WTC11 (cell line): ENCODE results near the gene PTGS1. TPM values are rescaled to one million over a fixed set of nuclear protein-coding genes. Genes with fewer than 3 reads are reported as not detected.

Experiments used
- AFF4 ChIP-seq: sonication (generic); formaldehyde crosslinking; IDR thresholded peaks from 2 replicates; pipeline ENCODE4 v1.8.1; 2023; ENCODE audit warnings: mild to moderate bottlenecking, missing genetic modification reagents, borderline replicate concordance
- ATF1 ChIP-seq: sonication (generic); formaldehyde crosslinking; IDR thresholded peaks from 2 replicates; pipeline ENCODE4 v1.8.1; 2023; ENCODE audit warnings: mild to moderate bottlenecking, moderate library complexity, missing genetic modification reagents
- CBFB ChIP-seq: sonication (generic); formaldehyde crosslinking; IDR thresholded peaks from 2 replicates; pipeline ENCODE4 v1.8.1; 2022; ENCODE audit warnings: mild to moderate bottlenecking, low read depth, missing genetic modification reagents
- E2F4 ChIP-seq: sonication (generic); formaldehyde crosslinking; IDR thresholded peaks from 2 replicates; pipeline ENCODE4 v1.8.1; 2022; ENCODE audit warnings: low read depth, mild to moderate bottlenecking, moderate library complexity, missing genetic modification reagents, borderline replicate concordance
- ELF4 ChIP-seq: sonication (generic); formaldehyde crosslinking; IDR thresholded peaks from 2 replicates; pipeline ENCODE4 v1.8.1; 2022; ENCODE audit warnings: low read depth, mild to moderate bottlenecking, moderate library complexity, missing genetic modification reagents
- ETV6 ChIP-seq: sonication (generic); formaldehyde crosslinking; IDR thresholded peaks from 2 replicates; pipeline ENCODE4 v1.8.1; 2022; ENCODE audit warnings: mild to moderate bottlenecking, missing genetic modification reagents
- FOXJ3 ChIP-seq: sonication (generic); formaldehyde crosslinking; IDR thresholded peaks from 2 replicates; pipeline ENCODE4 v1.9.0; 2021; ENCODE audit warnings: missing genetic modification reagents, mild to moderate bottlenecking, borderline replicate concordance
- FOXK1 ChIP-seq: sonication (generic); formaldehyde crosslinking; IDR thresholded peaks from 2 replicates; pipeline ENCODE4 v1.8.0; 2022; ENCODE audit warnings: mild to moderate bottlenecking, moderate library complexity, missing genetic modification reagents
- GABPB1 ChIP-seq: sonication (generic); formaldehyde crosslinking; IDR thresholded peaks from 2 replicates; pipeline ENCODE4 v1.8.1; 2023; ENCODE audit warnings: mild to moderate bottlenecking, missing genetic modification reagents
- MXD4 ChIP-seq: fragments of 250-450 bp; sonication (Bioruptor Pico); IDR thresholded peaks from 2 replicates; pipeline ENCODE4 v1.8.0; 2021; ENCODE audit warnings: mild to moderate bottlenecking, moderate library complexity, borderline replicate concordance
- NR2C2 ChIP-seq: sonication (generic); formaldehyde crosslinking; IDR thresholded peaks from 2 replicates; pipeline ENCODE4 v1.8.0; 2022; ENCODE audit warnings: mild to moderate bottlenecking, missing genetic modification reagents
- PRDM15 ChIP-seq: sonication (generic); formaldehyde crosslinking; IDR thresholded peaks from 2 replicates; pipeline ENCODE4 v1.8.0; 2022; ENCODE audit warnings: missing genetic modification reagents
- PREB ChIP-seq: sonication (generic); formaldehyde crosslinking; IDR thresholded peaks from 2 replicates; pipeline ENCODE4 v1.8.1; 2022; ENCODE audit warnings: mild to moderate bottlenecking, missing genetic modification reagents, moderate library complexity, borderline replicate concordance
- TEAD1 ChIP-seq: sonication (generic); formaldehyde crosslinking; IDR thresholded peaks from 2 replicates; pipeline ENCODE4 v1.8.0; 2022; ENCODE audit warnings: mild to moderate bottlenecking, missing genetic modification reagents
- TP53 ChIP-seq: sonication (generic); formaldehyde crosslinking; IDR thresholded peaks from 2 replicates; pipeline ENCODE4 v1.8.1; 2023; ENCODE audit warnings: mild to moderate bottlenecking, missing genetic modification reagents
- USF1 ChIP-seq: sonication (generic); formaldehyde crosslinking; IDR thresholded peaks from 2 replicates; pipeline ENCODE4 v1.8.0; 2022; ENCODE audit warnings: mild to moderate bottlenecking, missing genetic modification reagents
- ZNF121 ChIP-seq: sonication (generic); formaldehyde crosslinking; IDR thresholded peaks from 2 replicates; pipeline ENCODE4 v1.8.0; 2023; ENCODE audit warnings: missing genetic modification reagents
- ZNF219 ChIP-seq: sonication (generic); formaldehyde crosslinking; IDR thresholded peaks from 2 replicates; pipeline ENCODE4 v1.8.0; 2023; ENCODE audit warnings: missing genetic modification reagents, mild to moderate bottlenecking, borderline replicate concordance
- ZNF425 ChIP-seq: fragments of 250-450 bp; sonication (Bioruptor Pico); conservative IDR thresholded peaks from 2 replicates; pipeline ENCODE4 v1.9.0; 2021; ENCODE audit warnings: mild to moderate bottlenecking
- total RNA-seq: library from RNA; stranded (reverse); gene quantifications from 3 replicates; pipeline ENCODE4 v1.2.3, GENCODE V29; 2021
- TF ChIP-seq, protein P1 (sequence below): sonication (generic); formaldehyde crosslinking; IDR thresholded peaks from 2 replicates; pipeline ENCODE4 v1.8.1; 2023; ENCODE audit warnings: mild to moderate bottlenecking, missing genetic modification reagents
- TF ChIP-seq, protein P2 (sequence below): sonication (generic); formaldehyde crosslinking; conservative IDR thresholded peaks from 2 replicates; pipeline ENCODE4 v1.8.1; 2022; ENCODE audit warnings: mild to moderate bottlenecking, missing genetic modification reagents

The PTGS1 gene
- total RNA-seq, 1 experiment from 2014 or later, result 1.0 TPM

GRCh38 chr9:122346478-122347347, 24.1 kb upstream of the PTGS1 start (continued):
- TF ChIP-seq, protein P1, sequence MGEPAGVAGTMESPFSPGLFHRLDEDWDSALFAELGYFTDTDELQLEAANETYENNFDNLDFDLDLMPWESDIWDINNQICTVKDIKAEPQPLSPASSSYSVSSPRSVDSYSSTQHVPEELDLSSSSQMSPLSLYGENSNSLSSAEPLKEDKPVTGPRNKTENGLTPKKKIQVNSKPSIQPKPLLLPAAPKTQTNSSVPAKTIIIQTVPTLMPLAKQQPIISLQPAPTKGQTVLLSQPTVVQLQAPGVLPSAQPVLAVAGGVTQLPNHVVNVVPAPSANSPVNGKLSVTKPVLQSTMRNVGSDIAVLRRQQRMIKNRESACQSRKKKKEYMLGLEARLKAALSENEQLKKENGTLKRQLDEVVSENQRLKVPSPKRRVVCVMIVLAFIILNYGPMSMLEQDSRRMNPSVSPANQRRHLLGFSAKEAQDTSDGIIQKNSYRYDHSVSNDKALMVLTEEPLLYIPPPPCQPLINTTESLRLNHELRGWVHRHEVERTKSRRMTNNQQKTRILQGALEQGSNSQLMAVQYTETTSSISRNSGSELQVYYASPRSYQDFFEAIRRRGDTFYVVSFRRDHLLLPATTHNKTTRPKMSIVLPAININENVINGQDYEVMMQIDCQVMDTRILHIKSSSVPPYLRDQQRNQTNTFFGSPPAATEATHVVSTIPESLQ (CRISPR knock-in tag), result no peak
- TF ChIP-seq FOXK1 (CRISPR knock-in tag) (0 out of 2 replicates have a peak, but pooled peaks have one; percentile 47), ATF1 (CRISPR knock-in tag) (no peak), CBFB (CRISPR knock-in tag) (no peak), ZNF121 (CRISPR knock-in tag) (0 out of 2 replicates have a peak, but pooled peaks have one; percentile 11), PRDM15 (CRISPR knock-in tag) (peak; percentile 43; the same call in 1 of the 2 replicates), MXD4 (CRISPR knock-in tag) (no peak), FOXJ3 (CRISPR knock-in tag) (no peak), GABPB1 (CRISPR knock-in tag) (no peak), TEAD1 (CRISPR knock-in tag) (no peak), ELF4 (CRISPR knock-in tag) (no peak), AFF4 (CRISPR knock-in tag) (no peak), NR2C2 (CRISPR knock-in tag) (no peak), ETV6 (CRISPR knock-in tag) (peak; percentile 67; the same call in 1 of the 2 replicates), PREB (CRISPR knock-in tag) (no peak), ZNF219 (CRISPR knock-in tag) (0 out of 2 replicates have a peak, but pooled peaks have one; percentile 67), E2F4 (no peak), USF1 (CRISPR knock-in tag) (0 out of 2 replicates have a peak, but pooled peaks have one; percentile 37), ZNF425 (CRISPR knock-in tag) (no peak), TP53 (CRISPR knock-in tag) (no peak; the same call in 1 of the 2 replicates)
- TF ChIP-seq, protein P2, sequence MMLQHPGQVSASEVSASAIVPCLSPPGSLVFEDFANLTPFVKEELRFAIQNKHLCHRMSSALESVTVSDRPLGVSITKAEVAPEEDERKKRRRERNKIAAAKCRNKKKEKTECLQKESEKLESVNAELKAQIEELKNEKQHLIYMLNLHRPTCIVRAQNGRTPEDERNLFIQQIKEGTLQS (CRISPR knock-in tag), result no peak
